Activated T-helper 17 cell treated with anti-CD3 and anti-CD28 coated beads, Interleukin-2, amount 50 U/mL, for 72 hours (primary cell): ENCODE results near the gene PHACTR4. TPM values are rescaled to one million over a fixed set of nuclear protein-coding genes. Genes with fewer than 3 reads are reported as not detected.

Experiments used
- ATAC-seq: fragments of 150-1000 bp; cut with Tn5 transposase; replicated peaks from 2 replicates; pipeline ENCODE4 v1.10.0; 2021; ENCODE audit warnings: mild to moderate bottlenecking, moderate library complexity
- H3K27ac Mint-ChIP-seq: one replicate; pipeline ENCODE4 v1.8.0; 2022; ENCODE audit warnings: mixed read lengths
- H3K27me3 Mint-ChIP-seq: one replicate; pipeline ENCODE4 v1.8.0; 2022; ENCODE audit warnings: mixed read lengths
- H3K36me3 Mint-ChIP-seq: one replicate; pipeline ENCODE4 v1.8.0; 2022; ENCODE audit warnings: low read depth, mild to moderate bottlenecking, mixed read lengths
- H3K4me1 Mint-ChIP-seq: one replicate; pipeline ENCODE4 v1.8.0; 2022; ENCODE audit warnings: mixed read lengths
- H3K4me3 Mint-ChIP-seq: one replicate; pipeline ENCODE4 v1.8.0; 2022; ENCODE audit warnings: mild to moderate bottlenecking, mixed read lengths
- H3K9me3 Mint-ChIP-seq: one replicate; pipeline ENCODE4 v1.8.0; 2022; ENCODE audit warnings: mixed read lengths
- total RNA-seq, 2 donors: library from RNA; stranded (reverse); gene quantifications; one replicate each; pipeline ENCODE4 v1.2.3, GENCODE V29; 2022

The PHACTR4 gene
- total RNA-seq, 2 donors from 2014 or later = 25.6 to 29.3 TPM

DNA sequence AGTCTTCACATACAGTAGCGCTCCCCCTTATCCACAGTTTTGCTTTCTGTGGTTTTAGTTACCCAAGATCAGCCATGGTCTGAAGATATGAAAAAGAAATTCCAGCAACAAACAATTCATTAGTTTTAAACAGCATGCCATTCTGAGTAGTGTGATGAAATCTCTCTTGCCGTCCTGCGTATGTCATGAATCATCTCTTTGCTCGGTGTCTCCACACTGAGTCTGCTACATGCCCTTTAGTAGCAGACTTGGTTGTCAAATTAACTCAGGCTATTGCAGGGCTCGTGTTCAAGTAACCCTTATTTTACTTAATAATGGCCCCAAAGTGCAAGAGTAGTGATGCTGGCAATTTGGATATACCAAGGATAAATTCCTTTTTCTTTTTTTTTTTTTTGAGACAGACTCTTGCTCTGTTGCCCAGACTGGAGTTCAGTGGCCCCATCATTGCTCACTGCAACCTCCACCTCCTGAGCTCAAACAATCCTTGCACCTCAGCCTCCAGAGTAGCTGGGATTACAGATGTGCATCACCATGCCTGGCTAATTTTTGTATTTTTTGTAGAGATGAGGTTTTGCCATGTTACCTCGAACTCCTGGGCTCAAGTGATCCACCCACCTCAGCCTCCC lies 22.6 kb downstream of the PHACTR4 start:
- no peak overlapping the region for H3K4me3 Mint-ChIP-seq
- no peak for ATAC-seq
- peaks cover 4% of the 10 kb centered on the region for H3K4me1 Mint-ChIP-seq
- no peaks in the 10 kb centered on the region for H3K9me3 Mint-ChIP-seq
- H3K36me3 Mint-ChIP-seq = peaks cover 2% of the 10 kb centered on the region
- H3K27me3 Mint-ChIP-seq = no peaks in the 10 kb centered on the region
- no peak overlapping the region for H3K27ac Mint-ChIP-seq

DNA sequence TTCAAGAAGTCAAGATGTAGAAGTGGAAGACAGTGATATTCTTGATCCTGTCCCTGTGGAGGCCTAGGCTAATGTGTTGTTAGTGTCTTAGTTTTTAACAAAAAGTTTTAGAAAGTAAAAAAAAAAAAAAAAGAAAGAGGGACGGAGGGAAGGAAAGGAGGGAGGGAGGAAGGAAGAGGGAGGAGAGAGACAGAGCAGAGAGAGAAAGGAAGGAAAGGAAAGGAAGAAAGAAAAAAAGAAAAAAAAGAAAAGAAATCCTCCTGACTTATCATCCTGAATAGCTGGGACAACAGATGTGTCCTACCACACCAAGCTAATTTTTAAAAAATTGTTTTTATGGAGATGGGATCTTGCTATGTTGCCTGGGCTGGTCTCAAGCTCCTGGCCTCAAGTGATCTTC lies 24.6 kb downstream of the PHACTR4 start:
- H3K36me3 Mint-ChIP-seq = peaks cover 6% of the 10 kb centered on the region
- H3K9me3 Mint-ChIP-seq = no peaks in the 10 kb centered on the region
- H3K27ac Mint-ChIP-seq = no peak overlapping the region
- H3K4me1 Mint-ChIP-seq = peaks cover 4% of the 10 kb centered on the region
- no peak for ATAC-seq
- no peaks in the 10 kb centered on the region for H3K27me3 Mint-ChIP-seq
- no peak overlapping the region for H3K4me3 Mint-ChIP-seq

DNA sequence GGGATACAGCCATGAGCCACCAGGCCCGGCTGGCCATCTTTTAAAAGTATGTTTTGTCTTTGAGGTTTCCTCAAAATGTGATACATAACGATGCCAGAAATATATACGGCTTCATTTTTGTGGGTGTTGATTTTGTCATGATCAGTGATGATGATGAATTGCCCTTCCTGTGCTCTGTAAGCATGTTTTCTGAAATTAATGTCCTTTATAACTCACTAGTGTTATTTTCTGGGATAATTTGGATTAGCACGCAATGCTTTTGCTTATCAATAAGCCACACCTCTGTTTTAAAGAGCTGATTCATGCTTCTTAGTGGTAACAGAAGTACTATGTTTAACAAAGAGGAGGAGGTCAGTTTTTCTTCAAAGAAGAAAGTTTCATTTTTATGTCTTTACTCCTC lies 25.6 kb downstream of the PHACTR4 start:
- no peak overlapping the region for H3K4me3 Mint-ChIP-seq
- ATAC-seq = peak; percentile 12
- no peaks in the 10 kb centered on the region for H3K9me3 Mint-ChIP-seq
- peaks cover 4% of the 10 kb centered on the region for H3K4me1 Mint-ChIP-seq
- no peak overlapping the region for H3K27ac Mint-ChIP-seq
- no peaks in the 10 kb centered on the region for H3K27me3 Mint-ChIP-seq
- peaks cover 6% of the 10 kb centered on the region for H3K36me3 Mint-ChIP-seq

DNA sequence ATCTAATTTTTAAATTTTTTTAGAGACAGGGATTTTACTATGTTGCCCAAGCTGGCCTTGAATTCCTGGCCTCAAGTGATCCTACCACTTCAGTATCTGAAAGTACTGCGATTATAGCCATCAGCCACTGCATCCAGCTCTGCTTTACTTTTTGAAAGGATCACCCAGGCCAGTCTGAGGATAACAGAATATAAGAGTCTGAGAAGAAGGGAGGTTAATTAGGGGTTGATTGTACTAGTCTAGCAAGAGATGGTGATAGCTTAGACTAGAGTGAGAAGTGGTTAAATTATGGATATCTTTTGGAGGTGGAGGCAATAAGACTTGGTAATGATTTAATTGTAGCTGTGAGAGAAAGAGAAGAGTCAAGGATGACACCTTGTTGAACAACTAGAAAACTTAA lies 32.2 kb downstream of the PHACTR4 start:
- no peak for ATAC-seq
- Mint-ChIP-seq H3K27ac (no peak overlapping the region), H3K4me3 (no peak overlapping the region), H3K36me3 (peaks cover 6% of the 10 kb centered on the region), H3K27me3 (no peaks in the 10 kb centered on the region), H3K9me3 (no peaks in the 10 kb centered on the region), H3K4me1 (no peaks in the 10 kb centered on the region)

DNA sequence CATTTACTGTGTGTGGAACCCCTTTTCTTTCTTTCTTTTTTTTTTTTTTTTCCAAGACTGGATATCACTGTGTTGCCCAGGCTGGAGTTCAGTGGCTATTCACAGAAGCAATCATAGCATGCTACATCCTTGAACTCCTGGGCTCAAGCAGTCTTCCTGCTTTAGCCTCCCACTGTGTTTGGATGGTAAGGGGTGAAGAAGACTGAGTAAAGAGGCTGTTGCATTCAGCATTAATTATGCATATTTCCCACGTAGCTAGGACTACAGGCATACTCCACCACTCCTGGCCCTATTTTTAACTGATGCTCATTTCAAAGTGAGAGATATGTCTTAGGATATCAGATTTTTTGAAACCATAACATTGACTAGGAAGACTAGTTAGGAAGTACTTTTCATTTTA lies 39.5 kb downstream of the PHACTR4 start:
- ATAC-seq = no peak
- no peak overlapping the region for H3K27ac Mint-ChIP-seq
- H3K4me1 Mint-ChIP-seq = no peaks in the 10 kb centered on the region
- H3K4me3 Mint-ChIP-seq = no peak overlapping the region
- peaks cover 6% of the 10 kb centered on the region for H3K36me3 Mint-ChIP-seq
- H3K27me3 Mint-ChIP-seq = no peaks in the 10 kb centered on the region
- H3K9me3 Mint-ChIP-seq = no peaks in the 10 kb centered on the region

DNA sequence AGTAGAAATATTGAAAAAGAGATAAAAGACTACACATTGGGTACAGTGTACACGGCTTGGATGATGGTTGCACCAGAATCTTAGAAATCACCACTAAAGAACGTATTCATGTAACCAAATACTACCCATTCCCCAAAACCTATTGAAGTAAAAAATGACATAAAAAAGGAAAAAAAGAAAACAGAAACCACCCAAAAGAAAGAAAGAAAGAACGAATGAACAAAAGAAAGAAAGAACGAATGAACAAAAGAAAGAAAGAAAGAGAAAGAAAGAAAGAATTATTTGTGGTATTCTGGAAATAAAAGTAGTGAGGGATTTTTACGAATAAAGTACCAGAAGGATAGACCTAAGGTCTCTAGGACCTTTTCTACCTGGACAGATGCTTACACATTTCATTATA lies 42.1 kb downstream of the PHACTR4 start:
- Mint-ChIP-seq H3K27ac (no peak overlapping the region), H3K4me1 (no peaks in the 10 kb centered on the region), H3K27me3 (no peaks in the 10 kb centered on the region), H3K4me3 (no peak overlapping the region), H3K36me3 (peaks cover 6% of the 10 kb centered on the region), H3K9me3 (no peaks in the 10 kb centered on the region)
- ATAC-seq = no peak

DNA sequence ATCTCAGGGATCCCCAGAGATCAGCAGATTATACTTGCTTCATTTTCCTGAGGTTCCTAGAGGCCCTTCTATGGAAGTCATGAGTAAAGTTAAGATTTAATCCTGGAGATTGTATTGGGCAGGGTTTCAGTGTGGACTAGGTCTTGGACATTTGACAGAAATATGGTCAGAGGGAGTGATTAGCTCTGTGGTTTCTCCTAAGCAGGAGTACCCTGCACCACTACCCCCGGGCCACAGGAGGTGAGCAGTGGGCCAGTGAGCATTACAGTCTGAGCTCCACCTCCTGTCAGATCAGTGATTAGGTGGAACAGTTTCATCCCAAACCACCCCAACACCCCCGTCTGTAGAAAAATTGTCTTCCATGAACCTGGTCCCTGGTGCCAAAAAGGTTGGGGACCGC lies 43.2 kb downstream of the PHACTR4 start:
- H3K27ac Mint-ChIP-seq = no peak overlapping the region
- peaks cover 7% of the 10 kb centered on the region for H3K4me1 Mint-ChIP-seq
- H3K4me3 Mint-ChIP-seq = no peak overlapping the region
- no peaks in the 10 kb centered on the region for H3K27me3 Mint-ChIP-seq
- no peak for ATAC-seq
- peaks cover 6% of the 10 kb centered on the region for H3K36me3 Mint-ChIP-seq
- H3K9me3 Mint-ChIP-seq = no peaks in the 10 kb centered on the region

DNA sequence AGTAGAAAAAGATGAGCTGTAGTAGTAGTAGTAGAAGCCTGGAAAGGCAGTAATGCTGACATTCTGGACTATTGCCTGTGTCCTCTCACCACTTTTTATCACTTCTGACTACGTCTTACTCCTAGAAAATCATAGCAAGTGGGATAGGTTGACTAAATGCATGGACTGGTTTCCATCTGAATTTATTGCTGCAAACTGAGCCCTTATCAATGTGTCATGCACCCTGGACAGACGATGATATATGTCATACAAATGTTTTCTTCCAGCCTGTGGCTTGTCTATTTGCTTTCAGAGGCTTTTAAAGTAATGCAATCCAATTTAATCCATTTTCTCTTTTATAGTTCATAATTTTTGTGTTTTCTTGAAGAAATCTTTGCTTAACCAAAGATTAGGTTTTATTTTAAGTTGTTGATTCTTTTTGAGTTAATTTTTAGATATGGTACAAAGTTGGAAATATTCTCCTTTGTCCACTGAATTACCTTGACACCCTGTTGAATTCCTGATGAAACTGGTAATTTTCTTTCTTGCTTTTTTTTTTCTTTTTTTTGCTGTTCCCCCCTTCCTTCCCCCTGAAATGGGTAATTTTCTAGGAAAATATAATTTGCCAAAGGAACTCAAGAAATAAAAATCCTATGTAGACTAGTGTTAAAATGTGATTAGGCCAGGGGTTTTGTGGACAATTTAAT lies 47.1 kb downstream of the PHACTR4 start:
- H3K9me3 Mint-ChIP-seq = no peaks in the 10 kb centered on the region
- no peak overlapping the region for H3K4me3 Mint-ChIP-seq
- H3K4me1 Mint-ChIP-seq = peaks cover 7% of the 10 kb centered on the region
- no peak for ATAC-seq
- H3K27ac Mint-ChIP-seq = peak overlapping the region; percentile 58
- H3K36me3 Mint-ChIP-seq = peaks cover 3% of the 10 kb centered on the region
- H3K27me3 Mint-ChIP-seq = no peaks in the 10 kb centered on the region

DNA sequence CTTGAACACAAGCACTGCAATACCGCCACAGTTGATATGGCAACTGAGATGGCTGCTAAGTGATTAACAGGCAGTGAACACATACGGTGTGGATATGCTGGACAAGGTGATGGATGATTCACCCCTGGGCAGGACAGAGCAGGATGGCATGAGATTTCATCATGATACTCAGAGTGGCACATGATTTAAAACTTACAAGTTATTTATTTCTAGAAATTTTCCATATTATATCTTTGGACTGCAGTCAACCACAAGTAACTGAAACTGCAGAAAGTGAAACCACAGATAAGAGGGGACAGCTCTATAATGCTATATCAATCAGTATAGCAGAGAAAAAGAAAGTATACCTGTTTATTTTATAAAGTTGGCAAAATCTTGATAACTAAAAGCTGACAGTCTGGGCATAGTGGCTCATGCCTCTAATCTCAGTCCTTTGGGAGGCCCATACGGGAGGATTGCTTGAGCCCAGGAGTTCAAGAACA lies 47.9 kb downstream of the PHACTR4 start:
- H3K9me3 Mint-ChIP-seq = no peaks in the 10 kb centered on the region
- peak overlapping the region; percentile 58 for H3K27ac Mint-ChIP-seq
- H3K27me3 Mint-ChIP-seq = no peaks in the 10 kb centered on the region
- ATAC-seq = peak; percentile 85
- H3K36me3 Mint-ChIP-seq = no peaks in the 10 kb centered on the region
- H3K4me3 Mint-ChIP-seq = no peak overlapping the region
- peaks cover 7% of the 10 kb centered on the region for H3K4me1 Mint-ChIP-seq

DNA sequence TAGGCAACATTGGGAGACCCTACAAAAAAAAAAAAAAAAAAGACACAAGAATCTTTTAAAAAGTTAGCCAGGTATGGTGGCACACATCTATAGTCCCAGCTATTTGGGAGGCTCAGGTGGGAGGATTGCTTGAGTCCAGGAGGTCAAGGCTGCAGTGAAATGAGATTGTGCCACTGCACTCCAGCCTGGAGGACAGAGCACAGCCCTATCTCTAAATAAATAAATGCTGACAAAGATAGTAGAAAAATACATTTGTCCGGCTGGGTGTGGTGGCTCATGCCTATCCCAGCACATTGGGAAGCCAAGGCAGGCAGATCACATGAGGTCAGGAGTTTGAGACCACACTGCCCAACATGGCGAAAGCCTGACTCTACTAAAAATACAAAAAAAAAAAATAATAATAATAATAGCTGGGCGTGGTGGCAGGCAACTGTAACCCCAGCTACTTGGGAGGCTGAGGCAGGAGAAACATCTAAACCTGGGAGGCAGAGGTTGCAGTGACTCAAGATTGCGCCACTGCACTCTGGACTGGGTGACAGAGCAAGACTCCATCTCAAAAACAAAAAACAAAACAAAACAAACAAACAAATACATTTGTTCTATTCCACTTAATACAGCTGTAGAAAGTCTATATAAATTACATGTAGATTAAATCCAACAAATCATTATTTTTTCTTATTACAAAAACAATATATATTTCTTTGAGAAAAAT lies 48.5 kb downstream of the PHACTR4 start:
- ATAC-seq = no peak
- H3K27me3 Mint-ChIP-seq = no peaks in the 10 kb centered on the region
- peak overlapping the region; percentile 58 for H3K27ac Mint-ChIP-seq
- no peaks in the 10 kb centered on the region for H3K36me3 Mint-ChIP-seq
- peaks cover 7% of the 10 kb centered on the region for H3K4me1 Mint-ChIP-seq
- no peak overlapping the region for H3K4me3 Mint-ChIP-seq
- no peaks in the 10 kb centered on the region for H3K9me3 Mint-ChIP-seq

DNA sequence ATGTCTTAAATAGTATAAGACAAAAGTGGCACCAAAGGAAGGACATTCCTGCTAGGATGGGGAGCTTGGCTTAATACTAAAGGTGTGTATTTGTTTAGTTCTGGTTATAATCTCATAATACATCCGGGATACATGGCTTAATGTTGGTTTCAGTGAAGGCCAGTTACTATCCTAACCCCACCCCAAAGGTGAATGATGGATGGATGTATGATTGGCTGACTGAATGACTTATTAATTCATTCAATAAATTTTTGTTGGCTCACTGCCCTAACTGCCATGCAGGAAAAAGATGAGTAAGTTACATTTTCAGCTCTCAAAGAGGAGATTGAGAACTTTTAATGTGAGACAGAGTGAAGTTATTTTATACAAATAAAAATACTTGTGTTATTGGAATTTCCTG lies 52.2 kb downstream of the PHACTR4 start:
- H3K36me3 Mint-ChIP-seq = peaks cover 6% of the 10 kb centered on the region
- H3K27me3 Mint-ChIP-seq = no peaks in the 10 kb centered on the region
- no peak overlapping the region for H3K27ac Mint-ChIP-seq
- H3K9me3 Mint-ChIP-seq = no peaks in the 10 kb centered on the region
- H3K4me1 Mint-ChIP-seq = peaks cover 12% of the 10 kb centered on the region
- no peak for ATAC-seq
- no peak overlapping the region for H3K4me3 Mint-ChIP-seq

DNA sequence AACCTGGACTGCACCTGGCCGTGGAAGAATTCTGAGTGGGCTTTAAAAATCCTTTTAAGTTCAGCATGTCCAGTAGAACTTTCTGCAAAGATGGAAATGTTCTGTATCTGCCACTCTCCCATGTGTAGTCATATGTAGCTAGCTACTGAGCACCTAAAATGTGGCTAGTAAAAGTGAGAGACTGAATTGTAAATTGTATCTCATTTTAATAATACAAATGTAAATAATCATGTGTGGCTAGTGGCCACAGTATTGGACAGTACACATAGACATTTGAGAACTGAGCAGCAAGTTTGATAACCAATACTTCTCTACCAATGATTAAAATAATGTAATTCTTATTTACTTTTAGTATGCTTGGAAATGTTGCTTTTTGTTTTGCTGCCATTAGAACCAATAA lies 57.3 kb downstream of the PHACTR4 start:
- peaks cover 9% of the 10 kb centered on the region for H3K4me1 Mint-ChIP-seq
- no peaks in the 10 kb centered on the region for H3K27me3 Mint-ChIP-seq
- no peak for ATAC-seq
- H3K9me3 Mint-ChIP-seq = no peaks in the 10 kb centered on the region
- H3K36me3 Mint-ChIP-seq = peaks cover 6% of the 10 kb centered on the region
- H3K4me3 Mint-ChIP-seq = no peak overlapping the region
- no peak overlapping the region for H3K27ac Mint-ChIP-seq

DNA sequence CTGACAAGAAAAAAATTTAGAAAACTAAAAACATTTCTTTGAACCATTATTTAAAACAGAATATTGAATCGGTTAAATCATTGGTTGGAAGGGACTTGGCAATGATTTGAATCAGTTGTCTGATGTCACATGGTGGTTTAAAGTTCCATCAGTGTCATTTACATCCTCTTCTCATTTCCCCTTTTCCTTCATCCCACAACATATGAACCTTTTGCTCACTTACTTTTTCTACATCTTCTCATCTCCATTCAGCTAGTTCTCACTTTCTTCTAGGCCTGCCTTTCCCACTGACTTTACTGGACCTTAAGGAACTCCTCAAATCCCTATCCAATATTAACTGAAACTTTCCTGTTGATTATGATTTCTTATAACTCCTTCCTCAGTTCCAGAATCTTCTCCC lies 58.5 kb downstream of the PHACTR4 start:
- peaks cover 9% of the 10 kb centered on the region for H3K4me1 Mint-ChIP-seq
- no peak overlapping the region for H3K4me3 Mint-ChIP-seq
- no peaks in the 10 kb centered on the region for H3K9me3 Mint-ChIP-seq
- H3K36me3 Mint-ChIP-seq = peaks cover 6% of the 10 kb centered on the region
- H3K27me3 Mint-ChIP-seq = no peaks in the 10 kb centered on the region
- peak overlapping the region; percentile 26 for H3K27ac Mint-ChIP-seq
- ATAC-seq = no peak

DNA sequence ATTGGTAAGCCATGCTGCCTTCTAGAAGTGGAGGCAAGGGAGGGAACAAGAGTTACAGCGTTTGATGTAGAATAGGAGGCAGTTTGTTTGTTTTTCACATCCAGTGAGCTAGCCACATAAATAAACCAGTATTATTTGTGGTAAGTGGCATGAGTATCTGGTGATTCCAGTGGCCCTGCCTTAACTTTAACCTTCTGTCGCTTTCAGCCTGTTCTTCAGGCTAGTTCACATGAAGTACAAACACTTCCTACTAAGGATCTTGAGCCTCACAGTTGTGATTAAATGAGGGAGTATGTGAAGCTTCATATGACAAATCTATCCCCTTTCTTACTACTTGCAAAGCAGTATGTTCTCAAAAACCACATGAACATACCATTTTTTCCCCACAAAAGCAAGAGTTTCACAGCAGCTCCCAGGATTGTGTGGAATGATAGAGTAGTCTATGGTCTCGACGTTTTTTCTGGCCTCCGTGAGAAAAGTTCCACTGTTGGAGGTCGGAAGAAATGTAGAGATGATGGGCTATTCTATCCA lies 59.5 kb downstream of the PHACTR4 start:
- ATAC-seq = no peak
- Mint-ChIP-seq H3K27ac (no peak overlapping the region), H3K4me3 (no peak overlapping the region), H3K27me3 (no peaks in the 10 kb centered on the region), H3K4me1 (peaks cover 9% of the 10 kb centered on the region), H3K36me3 (peaks cover 6% of the 10 kb centered on the region), H3K9me3 (no peaks in the 10 kb centered on the region)
